Brain microvascular endothelial cell (primary cell): ENCODE measurements around the gene CNNM4.

Source experiments
- DNase-seq: peaks from one replicate; pipeline ENCODE4 v3.0.0-alpha.2; 2020
- H3K27ac ChIP-seq: fragments of 250-450 bp; sonication (Bioruptor Pico); 2 replicates; pipeline ENCODE4 v1.5.1; 2020; ENCODE audit warnings: mild to moderate bottlenecking, moderate library complexity
- H3K27me3 ChIP-seq: fragments of 250-450 bp; sonication (Bioruptor Pico); replicated peaks from 2 replicates; pipeline ENCODE4 v1.5.1; 2020; ENCODE audit warnings: mild to moderate bottlenecking
- H3K36me3 ChIP-seq: fragments of 250-450 bp; sonication (Bioruptor Pico); replicated peaks from 2 replicates; pipeline ENCODE4 v1.5.1; 2020; ENCODE audit warnings: mild to moderate bottlenecking
- H3K4me3 ChIP-seq: 2 replicates; pipeline ENCODE4 v1.5.1; 2011; ENCODE audit warnings: low read depth, mild to moderate bottlenecking, control low read depth, low read length, moderate library complexity
- CTCF ChIP-seq: IDR thresholded peaks from 2 replicates; pipeline ENCODE4 v1.5.1; 2011; ENCODE audit warnings: low read depth, mild to moderate bottlenecking, moderate library complexity, low read length, control low read depth, inconsistent platforms; ENCODE audit errors: missing control alignments
- in situ Hi-C: cut with HindIII; loops from 2 replicates; pipeline ENCODE4 v1.10.0; 2017; ENCODE audit warnings: low sequenced_read_pairs, low pct_ligation_motif_present

The CNNM4 gene

GRCh38 chr2:96727431-96727830 is 33.3 kb upstream of the CNNM4 start:
- DNase-seq, result no peak
- in situ Hi-C loops, result no loop called here
- no peak for TF ChIP-seq CTCF
- Histone ChIP-seq H3K27ac (no peak overlapping the region), H3K27me3 (no peaks in the 10 kb centered on the region), H3K4me3 (no peak overlapping the region), H3K36me3 (peaks cover 28% of the 10 kb centered on the region)

GRCh38 chr2:96729748-96730147 is 31.0 kb upstream of the CNNM4 start:
- in situ Hi-C loops, result no loop called here
- TF ChIP-seq CTCF, result no peak
- DNase-seq, result no peak
- Histone ChIP-seq H3K27ac (no peak overlapping the region), H3K27me3 (no peaks in the 10 kb centered on the region), H3K36me3 (peaks cover 43% of the 10 kb centered on the region), H3K4me3 (no peak overlapping the region)

GRCh38 chr2:96730212-96730611 is 30.5 kb upstream of the CNNM4 start:
- peak; percentile 29 for DNase-seq
- peaks cover 43% of the 10 kb centered on the region for H3K36me3 ChIP-seq

GRCh38 chr2:96733931-96734330 is 26.8 kb upstream of the CNNM4 start:
- H3K4me3 ChIP-seq, result no peak overlapping the region
- peaks cover 31% of the 10 kb centered on the region for H3K36me3 ChIP-seq
- no peaks in the 10 kb centered on the region for H3K27me3 ChIP-seq
- in situ Hi-C loops, result no loop called here
- DNase-seq, result no peak
- TF ChIP-seq CTCF, result no peak
- no peak overlapping the region for H3K27ac ChIP-seq

More at GRCh38 chr2:96730212-96730611, 30.5 kb upstream of the CNNM4 start:
- Histone ChIP-seq H3K27me3 (no peaks in the 10 kb centered on the region), H3K27ac (no peak overlapping the region), H3K4me3 (no peak overlapping the region)
- TF ChIP-seq CTCF, result no peak
- in situ Hi-C loops, result no loop called here

DNA sequence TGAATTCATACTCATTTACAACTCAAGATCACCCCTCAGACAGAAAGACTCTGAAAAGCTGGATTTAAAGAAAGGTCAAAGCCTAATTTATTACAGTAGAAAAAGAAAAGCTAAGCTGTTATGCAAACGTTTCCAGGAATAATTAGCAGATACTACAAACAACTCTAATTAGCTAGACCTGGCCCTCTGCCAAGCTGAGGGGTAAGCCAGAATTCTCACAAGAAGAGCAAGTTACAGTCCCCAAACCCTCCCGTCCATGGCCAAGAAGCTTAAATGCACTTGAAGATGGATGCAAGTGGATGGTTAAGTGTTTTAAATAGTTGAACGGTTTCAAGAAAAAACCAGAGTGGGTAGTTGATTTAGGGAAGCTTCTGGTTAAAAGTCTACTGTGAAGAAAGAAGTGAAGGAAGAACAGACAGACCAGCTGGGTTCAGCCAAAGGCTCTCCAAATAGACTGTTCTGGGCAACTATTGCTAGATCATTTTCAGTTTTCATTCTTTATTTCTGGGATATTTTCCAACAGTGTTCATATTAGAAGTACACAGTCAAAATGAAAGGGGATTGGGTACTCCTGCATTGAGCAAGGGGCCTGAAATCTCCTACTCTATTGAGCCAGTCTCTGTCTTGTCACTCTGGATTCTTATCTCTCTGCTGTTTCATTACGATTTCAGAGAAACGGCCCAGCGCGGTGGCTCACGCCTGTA is 25.7 kb upstream of the CNNM4 start:
- no peaks in the 10 kb centered on the region for H3K27me3 ChIP-seq
- H3K36me3 ChIP-seq, result peaks cover 31% of the 10 kb centered on the region
- in situ Hi-C loops, result no loop called here
- H3K4me3 ChIP-seq, result no peak overlapping the region
- DNase-seq, result no peak
- no peak for TF ChIP-seq CTCF
- no peak overlapping the region for H3K27ac ChIP-seq

- no peak overlapping the region for H3K27ac ChIP-seq
- H3K27me3 ChIP-seq, result no peaks in the 10 kb centered on the region
- no peak for DNase-seq
- TF ChIP-seq CTCF, result no peak
- in situ Hi-C loops, result no loop called here
- H3K4me3 ChIP-seq, result no peak overlapping the region
- H3K36me3 ChIP-seq, result peaks cover 15% of the 10 kb centered on the region
Measured at GRCh38 chr2:96737251-96737650, 23.5 kb upstream of the CNNM4 start.
